Subcutaneous adipose tissue (tissue), 4 donors: ENCODE results near the gene TAAR2. TPM values are rescaled to one million over a fixed set of nuclear protein-coding genes. Genes with fewer than 3 reads are reported as not detected.

Experiments used
- CTCF ChIP-seq: fragments of 450-650 bp; IDR thresholded peaks from one replicate; pipeline ENCODE4 v1.5.1; 2016; ENCODE audit warnings: low read depth, mild to moderate bottlenecking, control low read depth, antibody characterized with exemption, moderate library complexity
- total RNA-seq, 4 donors: library from RNA; depleted of rRNA; stranded (reverse); fragments of >200 nt; gene quantifications; one replicate each; pipeline ENCODE4 v1.1.0, GENCODE V29; 2016

The TAAR2 gene
- total RNA-seq, 4 donors from 2014 or later, result not detected

- TF ChIP-seq CTCF, result no peak
Observed at GRCh38 chr6:132567566-132567965, 56.5 kb downstream of the TAAR2 start.

Other genes with a start within 250 kb of the TAAR2 start
- 10 to 100 TPM in 1 of 4 donors, 1 to 10 TPM in 3; 1.5 to 12.4 (median 3.5) TPM for gene MOXD1, start 222.8 kb downstream of the TAAR2 start, total RNA-seq
- 10 to 100 TPM; 38.4 to 94.7 (median 57.1) TPM for gene STX7, start 111.2 kb downstream of the TAAR2 start, total RNA-seq
- gene TAAR9, start 86.0 kb downstream of the TAAR2 start, total RNA-seq, result not detected
- gene TAAR8, start 71.6 kb downstream of the TAAR2 start, total RNA-seq, result not detected
- not detected for gene TAAR6, start 54.0 kb downstream of the TAAR2 start, total RNA-seq
- gene TAAR5, start 34.5 kb downstream of the TAAR2 start, total RNA-seq, result not detected
- gene TAAR1, start 34.9 kb upstream of the TAAR2 start, total RNA-seq, result not detected
- gene VNN1, start 89.8 kb upstream of the TAAR2 start, total RNA-seq, result 10 to 100 TPM in 1 of 4 donors, 1 to 10 TPM in 3; 4.5 to 41.6 (median 7.0) TPM
- 100 to 1,000 TPM in 1 of 4 donors, 10 to 100 TPM in 1, 1 to 10 TPM in 2; 2.8 to 122 (median 21.6) TPM for gene VNN2, start 133.6 kb upstream of the TAAR2 start, total RNA-seq
- 10 to 100 TPM; 13.4 to 42.0 (median 19.5) TPM for gene SLC18B1, start 174.4 kb upstream of the TAAR2 start, total RNA-seq
- gene RPS12, start 190.3 kb upstream of the TAAR2 start, total RNA-seq, result 1,000 to 10,000 TPM; 1,034 to 2,095 (median 2,014) TPM